H1 (cell line): ENCODE measurements around the gene PLXDC2.

Experiments used
- EP300 ChIP-seq, 2 experiments: IDR thresholded peaks; 1 replicate in 1 of 2; 2 replicates in 1 of 2; pipeline ENCODE4 v1.6.1; 2011 to 2012; ENCODE audit warnings: low read depth in 2 of 2, low read length in 2 of 2, mild to moderate bottlenecking in 2 of 2, borderline replicate concordance in 1 of 2, inconsistent platforms in 1 of 2, moderate library complexity in 1 of 2
- JUND ChIP-seq: IDR thresholded peaks from 2 replicates; pipeline ENCODE4 v1.6.1; 2011; ENCODE audit warnings: mild to moderate bottlenecking, improper control_type of control experiment, low read length
- POLR2A ChIP-seq, 2 experiments: IDR thresholded peaks; 1 replicate in 1 of 2; 2 replicates in 1 of 2; pipeline ENCODE4 v1.6.1; 2011; ENCODE audit warnings: low read depth in 2 of 2, low read length in 2 of 2, mild to moderate bottlenecking in 2 of 2; ENCODE audit errors: control extremely low read depth in 1 of 2
- RAD21 ChIP-seq, 2 experiments: IDR thresholded peaks in 1 of 2; conservative IDR thresholded peaks in 1 of 2; 2 replicates each; pipeline ENCODE4 v1.6.1; 2011; ENCODE audit warnings: low read depth in 2 of 2, low read length in 2 of 2, improper control_type of control experiment in 1 of 2, inconsistent platforms in 1 of 2, mild to moderate bottlenecking in 1 of 2, moderate library complexity in 1 of 2
- ZNF274 ChIP-seq: IDR thresholded peaks from 2 replicates; pipeline ENCODE4 v1.7.0; 2012; ENCODE audit warnings: low read length, borderline replicate concordance; ENCODE audit errors: extremely low read depth
- TF ChIP-seq, protein P1 (sequence below): fragments of 300-600 bp; sonication (generic); IDR thresholded peaks from 2 replicates; pipeline ENCODE4 v1.7.1; 2012; ENCODE audit warnings: low read length, moderate library complexity, mild to moderate bottlenecking, inconsistent platforms; ENCODE audit not compliant: insufficient replicate concordance
- TF ChIP-seq, protein P2 (sequence below), 3 experiments: IDR thresholded peaks; 1 replicate in 2 of 3; 2 replicates in 1 of 3; pipeline versions ENCODE4 v1.5.1 to v1.6.1; 2011; ENCODE audit warnings: low read length in 3 of 3, mild to moderate bottlenecking in 3 of 3, inconsistent platforms in 2 of 3, low read depth in 1 of 3, moderate library complexity in 1 of 3; ENCODE audit not compliant: insufficient read depth in 1 of 3; ENCODE audit errors: control extremely low read depth in 1 of 3

GRCh38 chr10:19778996-19779395 is 37.2 kb upstream of the PLXDC2 start:
- TF ChIP-seq, protein P1, sequence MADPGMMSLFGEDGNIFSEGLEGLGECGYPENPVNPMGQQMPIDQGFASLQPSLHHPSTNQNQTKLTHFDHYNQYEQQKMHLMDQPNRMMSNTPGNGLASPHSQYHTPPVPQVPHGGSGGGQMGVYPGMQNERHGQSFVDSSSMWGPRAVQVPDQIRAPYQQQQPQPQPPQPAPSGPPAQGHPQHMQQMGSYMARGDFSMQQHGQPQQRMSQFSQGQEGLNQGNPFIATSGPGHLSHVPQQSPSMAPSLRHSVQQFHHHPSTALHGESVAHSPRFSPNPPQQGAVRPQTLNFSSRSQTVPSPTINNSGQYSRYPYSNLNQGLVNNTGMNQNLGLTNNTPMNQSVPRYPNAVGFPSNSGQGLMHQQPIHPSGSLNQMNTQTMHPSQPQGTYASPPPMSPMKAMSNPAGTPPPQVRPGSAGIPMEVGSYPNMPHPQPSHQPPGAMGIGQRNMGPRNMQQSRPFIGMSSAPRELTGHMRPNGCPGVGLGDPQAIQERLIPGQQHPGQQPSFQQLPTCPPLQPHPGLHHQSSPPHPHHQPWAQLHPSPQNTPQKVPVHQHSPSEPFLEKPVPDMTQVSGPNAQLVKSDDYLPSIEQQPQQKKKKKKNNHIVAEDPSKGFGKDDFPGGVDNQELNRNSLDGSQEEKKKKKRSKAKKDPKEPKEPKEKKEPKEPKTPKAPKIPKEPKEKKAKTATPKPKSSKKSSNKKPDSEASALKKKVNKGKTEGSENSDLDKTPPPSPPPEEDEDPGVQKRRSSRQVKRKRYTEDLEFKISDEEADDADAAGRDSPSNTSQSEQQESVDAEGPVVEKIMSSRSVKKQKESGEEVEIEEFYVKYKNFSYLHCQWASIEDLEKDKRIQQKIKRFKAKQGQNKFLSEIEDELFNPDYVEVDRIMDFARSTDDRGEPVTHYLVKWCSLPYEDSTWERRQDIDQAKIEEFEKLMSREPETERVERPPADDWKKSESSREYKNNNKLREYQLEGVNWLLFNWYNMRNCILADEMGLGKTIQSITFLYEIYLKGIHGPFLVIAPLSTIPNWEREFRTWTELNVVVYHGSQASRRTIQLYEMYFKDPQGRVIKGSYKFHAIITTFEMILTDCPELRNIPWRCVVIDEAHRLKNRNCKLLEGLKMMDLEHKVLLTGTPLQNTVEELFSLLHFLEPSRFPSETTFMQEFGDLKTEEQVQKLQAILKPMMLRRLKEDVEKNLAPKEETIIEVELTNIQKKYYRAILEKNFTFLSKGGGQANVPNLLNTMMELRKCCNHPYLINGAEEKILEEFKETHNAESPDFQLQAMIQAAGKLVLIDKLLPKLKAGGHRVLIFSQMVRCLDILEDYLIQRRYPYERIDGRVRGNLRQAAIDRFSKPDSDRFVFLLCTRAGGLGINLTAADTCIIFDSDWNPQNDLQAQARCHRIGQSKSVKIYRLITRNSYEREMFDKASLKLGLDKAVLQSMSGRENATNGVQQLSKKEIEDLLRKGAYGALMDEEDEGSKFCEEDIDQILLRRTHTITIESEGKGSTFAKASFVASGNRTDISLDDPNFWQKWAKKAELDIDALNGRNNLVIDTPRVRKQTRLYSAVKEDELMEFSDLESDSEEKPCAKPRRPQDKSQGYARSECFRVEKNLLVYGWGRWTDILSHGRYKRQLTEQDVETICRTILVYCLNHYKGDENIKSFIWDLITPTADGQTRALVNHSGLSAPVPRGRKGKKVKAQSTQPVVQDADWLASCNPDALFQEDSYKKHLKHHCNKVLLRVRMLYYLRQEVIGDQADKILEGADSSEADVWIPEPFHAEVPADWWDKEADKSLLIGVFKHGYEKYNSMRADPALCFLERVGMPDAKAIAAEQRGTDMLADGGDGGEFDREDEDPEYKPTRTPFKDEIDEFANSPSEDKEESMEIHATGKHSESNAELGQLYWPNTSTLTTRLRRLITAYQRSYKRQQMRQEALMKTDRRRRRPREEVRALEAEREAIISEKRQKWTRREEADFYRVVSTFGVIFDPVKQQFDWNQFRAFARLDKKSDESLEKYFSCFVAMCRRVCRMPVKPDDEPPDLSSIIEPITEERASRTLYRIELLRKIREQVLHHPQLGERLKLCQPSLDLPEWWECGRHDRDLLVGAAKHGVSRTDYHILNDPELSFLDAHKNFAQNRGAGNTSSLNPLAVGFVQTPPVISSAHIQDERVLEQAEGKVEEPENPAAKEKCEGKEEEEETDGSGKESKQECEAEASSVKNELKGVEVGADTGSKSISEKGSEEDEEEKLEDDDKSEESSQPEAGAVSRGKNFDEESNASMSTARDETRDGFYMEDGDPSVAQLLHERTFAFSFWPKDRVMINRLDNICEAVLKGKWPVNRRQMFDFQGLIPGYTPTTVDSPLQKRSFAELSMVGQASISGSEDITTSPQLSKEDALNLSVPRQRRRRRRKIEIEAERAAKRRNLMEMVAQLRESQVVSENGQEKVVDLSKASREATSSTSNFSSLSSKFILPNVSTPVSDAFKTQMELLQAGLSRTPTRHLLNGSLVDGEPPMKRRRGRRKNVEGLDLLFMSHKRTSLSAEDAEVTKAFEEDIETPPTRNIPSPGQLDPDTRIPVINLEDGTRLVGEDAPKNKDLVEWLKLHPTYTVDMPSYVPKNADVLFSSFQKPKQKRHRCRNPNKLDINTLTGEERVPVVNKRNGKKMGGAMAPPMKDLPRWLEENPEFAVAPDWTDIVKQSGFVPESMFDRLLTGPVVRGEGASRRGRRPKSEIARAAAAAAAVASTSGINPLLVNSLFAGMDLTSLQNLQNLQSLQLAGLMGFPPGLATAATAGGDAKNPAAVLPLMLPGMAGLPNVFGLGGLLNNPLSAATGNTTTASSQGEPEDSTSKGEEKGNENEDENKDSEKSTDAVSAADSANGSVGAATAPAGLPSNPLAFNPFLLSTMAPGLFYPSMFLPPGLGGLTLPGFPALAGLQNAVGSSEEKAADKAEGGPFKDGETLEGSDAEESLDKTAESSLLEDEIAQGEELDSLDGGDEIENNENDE = no peak
- TF ChIP-seq POLR2A (IDR thresholded peaks at IDR 0.05; ENCODE audit: control extremely low read depth in 1 of 2, low read depth in 2 of 2, low read length in 2 of 2) (no peak), JUND (no peak), ZNF274 (no peak), EP300 (IDR thresholded peaks at IDR 0.05; ENCODE audit: borderline replicate concordance in 1 of 2, low read depth in 2 of 2, low read length in 2 of 2) (no peak), RAD21 (IDR thresholded peaks at IDR 0.05 in 1 of 2, conservative IDR thresholded peaks at IDR 0.05 in 1 of 2; ENCODE audit: low read depth in 2 of 2, low read length in 2 of 2) (no peak)
- TF ChIP-seq, protein P2, sequence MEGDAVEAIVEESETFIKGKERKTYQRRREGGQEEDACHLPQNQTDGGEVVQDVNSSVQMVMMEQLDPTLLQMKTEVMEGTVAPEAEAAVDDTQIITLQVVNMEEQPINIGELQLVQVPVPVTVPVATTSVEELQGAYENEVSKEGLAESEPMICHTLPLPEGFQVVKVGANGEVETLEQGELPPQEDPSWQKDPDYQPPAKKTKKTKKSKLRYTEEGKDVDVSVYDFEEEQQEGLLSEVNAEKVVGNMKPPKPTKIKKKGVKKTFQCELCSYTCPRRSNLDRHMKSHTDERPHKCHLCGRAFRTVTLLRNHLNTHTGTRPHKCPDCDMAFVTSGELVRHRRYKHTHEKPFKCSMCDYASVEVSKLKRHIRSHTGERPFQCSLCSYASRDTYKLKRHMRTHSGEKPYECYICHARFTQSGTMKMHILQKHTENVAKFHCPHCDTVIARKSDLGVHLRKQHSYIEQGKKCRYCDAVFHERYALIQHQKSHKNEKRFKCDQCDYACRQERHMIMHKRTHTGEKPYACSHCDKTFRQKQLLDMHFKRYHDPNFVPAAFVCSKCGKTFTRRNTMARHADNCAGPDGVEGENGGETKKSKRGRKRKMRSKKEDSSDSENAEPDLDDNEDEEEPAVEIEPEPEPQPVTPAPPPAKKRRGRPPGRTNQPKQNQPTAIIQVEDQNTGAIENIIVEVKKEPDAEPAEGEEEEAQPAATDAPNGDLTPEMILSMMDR (IDR thresholded peaks at IDR 0.05; ENCODE audit: control extremely low read depth in 1 of 3, insufficient read depth in 1 of 3, low read depth in 1 of 3, low read length in 3 of 3) = no peak
